PC-3 (cell line): ENCODE measurements around the gene FANCD2. TPM values are rescaled to one million over a fixed set of nuclear protein-coding genes. Genes with fewer than 3 reads are reported as not detected.

ENCODE experiments used
- ATAC-seq: fragments of 200-7000 bp; cut with Tn5 transposase; 2 replicates; pipeline ENCODE4 v1.9.1; 2020; ENCODE audit warnings: mild to moderate bottlenecking, moderate library complexity
- BruUV-seq: library from RNA; stranded (reverse); fragments of 400-500 nt; replicated peaks from 2 replicates; lab custom pipeline; 2021; lab: Mats Ljungman, UMichigan
- CTCF ChIA-PET: fragments of 300-600 bp; sonication (Branson Sonifier 250); formaldehyde crosslinking; loops from one replicate; lab custom pipeline; 2022; ENCODE audit warnings: antibody characterized with exemption; lab: Charles Lee
- POLR2A ChIA-PET: fragments of 300-600 bp; sonication (Branson Sonifier 250); formaldehyde crosslinking; loops from one replicate; lab custom pipeline; 2022; ENCODE audit warnings: antibody characterized with exemption; ENCODE audit not compliant: unreplicated experiment; lab: Charles Lee
- DNase-seq: peaks from one replicate; pipeline ENCODE4 v3.0.0-alpha.2; 2015
- H2AFZ ChIP-seq: fragments of 300-600 bp; sonication (generic); 2 replicates; pipeline ENCODE4 v1.6.0; 2016; ENCODE audit warnings: antibody characterized with exemption, low read length
- H3F3A ChIP-seq: fragments of 300-600 bp; sonication (generic); one replicate; pipeline ENCODE4 v1.6.0; 2017; ENCODE audit warnings: antibody characterized with exemption, low read length, control low read depth, mild to moderate bottlenecking; ENCODE audit not compliant: unreplicated experiment
- H3K27ac ChIP-seq: fragments of 300-600 bp; sonication (generic); 2 replicates; pipeline ENCODE4 v1.5.1; 2016; ENCODE audit warnings: mild to moderate bottlenecking, low read length
- H3K27me3 ChIP-seq: fragments of 300-600 bp; sonication (generic); 2 replicates; pipeline ENCODE4 v1.6.1; 2016; ENCODE audit warnings: low read length, mixed read lengths
- H3K36me3 ChIP-seq: fragments of 300-600 bp; sonication (generic); 2 replicates; pipeline ENCODE4 v1.6.1; 2016; ENCODE audit warnings: low read depth, mixed run types, low read length, mixed read lengths
- H3K4me1 ChIP-seq: fragments of 300-600 bp; sonication (generic); 2 replicates; pipeline ENCODE4 v1.5.1; 2016; ENCODE audit warnings: low read length; ENCODE audit not compliant: insufficient read depth
- H3K4me2 ChIP-seq: fragments of 300-600 bp; sonication (generic); 2 replicates; pipeline ENCODE4 v1.6.0; 2016; ENCODE audit warnings: low read length
- H3K4me3 ChIP-seq: fragments of 300-600 bp; sonication (generic); 2 replicates; pipeline ENCODE4 v1.5.1; 2016; ENCODE audit warnings: mild to moderate bottlenecking, low read length, mixed read lengths
- H3K79me2 ChIP-seq: fragments of 300-600 bp; sonication (generic); 2 replicates; pipeline ENCODE4 v1.6.1; 2017; ENCODE audit warnings: low read length, mixed read lengths
- H3K9ac ChIP-seq: fragments of 300-600 bp; sonication (generic); 2 replicates; pipeline ENCODE4 v1.6.0; 2016; ENCODE audit warnings: mild to moderate bottlenecking, low read length
- H3K9me2 ChIP-seq: fragments of 300-600 bp; sonication (generic); replicated peaks from 2 replicates; pipeline ENCODE4 v1.6.1; 2016; ENCODE audit warnings: mixed run types, low read length, mixed read lengths
- H3K9me3 ChIP-seq: fragments of 300-600 bp; sonication (generic); 2 replicates; pipeline ENCODE4 v1.6.1; 2016; ENCODE audit warnings: low read length, mixed read lengths
- H4K20me1 ChIP-seq: fragments of 300-600 bp; sonication (generic); 2 replicates; pipeline ENCODE4 v1.6.1; 2016; ENCODE audit warnings: low read length, mixed read lengths
- CTCF ChIP-seq: fragments of 300-600 bp; sonication (generic); conservative IDR thresholded peaks from 2 replicates; pipeline ENCODE4 v1.5.1; 2017; ENCODE audit warnings: antibody characterized with exemption, low read depth, mild to moderate bottlenecking, low read length
- EZH2 ChIP-seq: fragments of 300-600 bp; sonication (generic); IDR thresholded peaks from one replicate; pipeline ENCODE4 v1.6.1; 2017; ENCODE audit warnings: antibody characterized with exemption, mild to moderate bottlenecking, low read length; ENCODE audit not compliant: unreplicated experiment
- EZH2phosphoT487 ChIP-seq: fragments of 300-600 bp; sonication (generic); IDR thresholded peaks from 2 replicates; pipeline ENCODE4 v1.6.1; 2018; ENCODE audit warnings: mild to moderate bottlenecking, antibody characterized with exemption, low read length, borderline replicate concordance
- intact Hi-C: fragments of 100-400 bp; cut with micrococcal nuclease; formaldehyde crosslinking; loops from 2 replicates; pipeline ENCODE4 v1.9.0; 2023
- total RNA-seq: library from RNA; depleted of rRNA; stranded (reverse); fragments of >200 nt; gene quantifications from 2 replicates; pipeline ENCODE4 v1.2.3, GENCODE V29; 2014

FANCD2 gene
- total RNA-seq, 1 experiment from 2014 or later, result 67.9 TPM

- POLR2A ChIA-PET, result interaction anchor here (1.0 kb wide), 2 partner anchors 19 to 51 kb away, joined by 3 to 16 read pairs; no protein-coding TSS in a partner anchor
- peak overlapping the region; percentile 97; the same call in 1 of the 2 replicates for H3K4me3 ChIP-seq
- BruUV-seq, result TSS peak; percentile 71
- DNase-seq (no peak), ATAC-seq (no peak)
- peaks cover 10% of the 10 kb centered on the region; the same call in 1 of the 2 replicates for H3K4me1 ChIP-seq
- CTCF ChIA-PET, result interaction anchor here (0.6 kb wide), 1 partner anchor 145 kb away, joined by 4 read pairs; no protein-coding TSS in a partner anchor
- H3K36me3 ChIP-seq, result no peaks in the 10 kb centered on the region
- H3K9ac ChIP-seq, result peak overlapping the region; percentile 84
- no peaks in the 10 kb centered on the region for H3K27me3 ChIP-seq
- no peaks in the 10 kb centered on the region for H3K9me3 ChIP-seq
- H3K27ac ChIP-seq, result no peak overlapping the region
- intact Hi-C loops, result loop anchor here (5.0 kb wide), 1 partner anchor 66 kb away; no protein-coding TSS in a partner anchor
- no peak for TF ChIP-seq EZH2phosphoT487
- TF ChIP-seq EZH2, result no peak
- TF ChIP-seq CTCF, result no peak
- H3K79me2 ChIP-seq, result peaks cover 43% of the 10 kb centered on the region
- H2AFZ ChIP-seq, result peak overlapping the region; percentile 73
- H4K20me1 ChIP-seq, result peaks cover 14% of the 10 kb centered on the region
- H3K9me2 ChIP-seq, result no peaks in the 10 kb centered on the region
- H3F3A ChIP-seq, result no peaks in the 10 kb centered on the region
- peak overlapping the region; percentile 100 for H3K4me2 ChIP-seq
Measured at GRCh38 chr3:10140996-10141546, 114.8 kb downstream of the FANCD2 start.

GRCh38 chr3:10142707-10143560 is 116.7 kb downstream of the FANCD2 start:
- Histone ChIP-seq H3K9me3 (no peaks in the 10 kb centered on the region), H3F3A (no peaks in the 10 kb centered on the region), H3K9me2 (no peaks in the 10 kb centered on the region), H3K27ac (peak overlapping the region; percentile 63), H4K20me1 (peaks cover 20% of the 10 kb centered on the region), H3K4me2 (peak overlapping the region; percentile 100), H3K4me3 (peak overlapping the region; percentile 97), H3K36me3 (peaks cover 2% of the 10 kb centered on the region; the same call in 1 of the 2 replicates), H3K9ac (peak overlapping the region; percentile 84), H3K27me3 (no peaks in the 10 kb centered on the region), H3K4me1 (peaks cover 10% of the 10 kb centered on the region; the same call in 1 of the 2 replicates), H2AFZ (peak overlapping the region; percentile 41; the same call in 1 of the 2 replicates), H3K79me2 (peaks cover 61% of the 10 kb centered on the region)
- DNase-seq (peak; percentile 48), ATAC-seq (peak; percentile 14)
- ChIA-PET POLR2A (interaction anchor here (0.6 kb wide), 1 partner anchor 8 kb away, joined by 6 read pairs; no protein-coding TSS in a partner anchor), CTCF (no interaction called here)
- intact Hi-C loops, result loop anchor here (5.0 kb wide), 1 partner anchor 64 kb away; no protein-coding TSS in a partner anchor
- TF ChIP-seq CTCF, result no peak
- TF ChIP-seq EZH2phosphoT487, result no peak
- no peak for TF ChIP-seq EZH2
- BruUV-seq, result TSS peak; percentile 40
